Renal cortical epithelial cell (primary cell): ENCODE measurements around the gene DDX3Y. TPM values are rescaled to one million over a fixed set of nuclear protein-coding genes. Genes with fewer than 3 reads are reported as not detected.

Experiments
- DNase-seq: peaks from one replicate; pipeline ENCODE4 v3.0.0-alpha.2; 2011; ENCODE audit warnings: low read depth
- total RNA-seq: library from RNA; depleted of rRNA; stranded (reverse); fragments of >200 nt; gene quantifications from 2 replicates; pipeline ENCODE4 v1.2.3, GENCODE V29; 2014

The DDX3Y gene
- 39.4 TPM in 1 of 2 replicates, not detected in the other for total RNA-seq

DNA sequence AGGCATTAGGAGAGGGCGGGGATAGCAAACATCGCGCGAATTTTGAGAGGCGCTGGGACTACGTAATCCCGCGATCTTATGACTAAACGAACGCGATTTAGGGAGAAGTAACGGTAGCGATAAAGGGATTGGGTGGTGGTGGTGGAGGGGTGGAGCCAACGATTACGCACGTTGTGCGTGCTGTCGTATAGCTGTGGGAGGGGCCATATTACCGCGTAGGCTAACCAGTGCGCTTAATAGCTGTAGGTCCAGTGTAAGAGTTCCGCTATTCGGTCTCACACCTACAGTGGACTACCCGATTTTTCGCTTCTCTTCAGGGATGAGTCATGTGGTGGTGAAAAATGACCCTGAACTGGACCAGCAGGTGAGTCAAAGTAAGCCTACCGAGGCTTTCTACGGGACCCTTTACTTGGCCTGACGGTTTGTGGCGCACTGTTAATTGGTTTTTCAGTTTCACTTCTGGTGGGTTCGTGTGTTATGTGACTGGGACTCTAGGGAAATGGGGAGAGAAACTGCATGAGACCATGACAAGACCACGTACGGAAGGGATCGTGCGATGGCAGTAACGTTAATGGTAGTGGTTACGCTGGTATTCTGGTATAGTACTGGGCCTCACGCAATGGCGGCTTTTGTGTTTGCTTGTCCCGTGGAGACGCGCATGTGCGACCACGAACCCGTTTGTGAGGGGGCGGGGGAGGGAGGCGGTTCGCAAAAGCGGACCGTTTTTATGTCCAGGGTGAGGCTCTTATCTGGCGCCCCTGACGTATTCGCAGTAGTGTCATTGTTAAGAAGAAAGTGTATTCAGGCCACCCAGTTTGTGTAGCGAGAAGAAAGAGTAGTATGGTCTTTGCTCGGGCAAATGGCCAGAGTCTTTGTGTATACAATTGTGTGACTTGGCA lies at the start of gene DDX3Y:
TSS of gene DDX3Y (plus strand) at position 251 of the 899 bp plus-strand sequence. CDS start at position 320, 69 bp downstream.
- DNase-seq, result peak; percentile 94

DNA sequence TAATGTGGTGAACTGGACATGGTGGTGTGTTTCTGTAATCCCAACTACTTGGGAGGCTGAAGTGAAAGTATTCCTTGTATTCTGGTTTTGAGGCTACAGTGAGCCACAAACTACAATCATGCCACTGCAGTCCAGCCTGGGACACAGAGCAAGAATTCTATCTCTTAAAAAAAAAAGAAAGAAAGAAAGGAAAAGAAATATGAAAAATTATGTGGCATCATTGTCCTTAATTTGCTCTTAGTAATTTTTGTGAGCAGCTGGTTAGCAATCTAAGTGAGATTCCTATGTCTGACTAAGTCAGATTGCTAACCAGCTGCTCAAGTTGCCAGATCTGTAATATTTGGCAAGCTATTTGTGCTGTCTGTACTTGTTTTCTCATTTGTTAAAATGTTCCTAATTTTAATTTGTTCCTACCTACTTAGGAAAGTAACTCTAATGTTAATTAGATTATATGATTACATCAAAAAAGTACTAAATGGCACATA lies 48.8 kb upstream of the DDX3Y start:
- DNase-seq, result no peak

- no peak for DNase-seq
Measured at GRCh38 chrY:12867960-12868359, 36.7 kb upstream of the DDX3Y start.

DNA sequence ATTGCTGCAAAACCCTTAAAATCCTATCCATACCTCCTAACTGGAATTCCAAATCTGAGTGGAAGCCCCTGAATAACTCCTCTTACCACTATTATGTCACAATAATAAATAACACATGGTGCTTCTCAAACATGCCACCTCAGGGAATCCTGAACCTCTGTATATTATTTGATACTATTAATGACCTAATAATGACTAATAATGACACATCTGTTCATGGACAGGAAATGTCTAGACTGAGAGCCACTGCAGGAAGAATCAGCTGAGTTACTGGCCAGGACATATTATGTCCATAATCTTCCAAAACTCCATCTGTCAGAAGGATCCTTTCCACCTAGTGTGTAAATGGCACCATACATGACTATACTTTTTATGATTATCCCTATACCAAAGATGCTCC lies 7.7 kb upstream of the DDX3Y start:
- DNase-seq, result no peak

DNA sequence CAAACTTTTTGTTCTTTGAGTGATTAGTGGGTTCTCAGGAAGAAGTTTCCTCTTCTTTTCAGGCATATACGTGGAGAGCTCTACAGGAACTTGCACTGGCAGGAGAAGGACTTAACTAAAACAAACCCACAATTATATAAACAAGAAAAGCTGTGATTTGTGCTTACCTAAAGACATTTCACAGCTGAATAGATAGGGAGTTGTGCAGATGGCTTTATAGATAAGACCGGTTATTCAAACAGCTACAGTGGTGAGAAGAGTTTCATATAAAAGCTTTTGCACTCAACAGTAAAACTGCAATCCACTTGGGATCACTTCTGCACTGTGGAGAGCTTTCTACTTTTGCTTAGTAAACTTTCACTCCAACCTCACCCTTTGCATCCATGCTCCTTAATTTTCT lies 6.1 kb upstream of the DDX3Y start:
- DNase-seq, result no peak

DNA sequence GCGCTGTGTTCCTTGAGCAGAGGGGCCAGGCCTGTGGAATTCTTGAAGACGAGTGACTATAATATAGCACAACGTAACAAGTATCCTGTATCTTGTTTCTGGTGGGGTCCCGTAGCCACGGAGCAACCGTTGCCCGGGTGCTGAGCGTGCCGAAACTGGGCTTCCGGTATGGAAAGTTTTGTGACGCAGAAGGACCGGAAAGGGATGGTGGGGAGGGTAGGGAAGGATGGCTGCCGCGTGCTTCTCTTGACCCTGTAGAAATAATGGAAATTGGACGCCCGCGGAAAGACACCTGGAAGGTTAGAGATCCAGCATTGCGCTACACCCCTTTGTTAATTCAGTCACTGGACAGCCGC lies 827 bp downstream of the DDX3Y start:
- DNase-seq, result peak; percentile 47

DNA sequence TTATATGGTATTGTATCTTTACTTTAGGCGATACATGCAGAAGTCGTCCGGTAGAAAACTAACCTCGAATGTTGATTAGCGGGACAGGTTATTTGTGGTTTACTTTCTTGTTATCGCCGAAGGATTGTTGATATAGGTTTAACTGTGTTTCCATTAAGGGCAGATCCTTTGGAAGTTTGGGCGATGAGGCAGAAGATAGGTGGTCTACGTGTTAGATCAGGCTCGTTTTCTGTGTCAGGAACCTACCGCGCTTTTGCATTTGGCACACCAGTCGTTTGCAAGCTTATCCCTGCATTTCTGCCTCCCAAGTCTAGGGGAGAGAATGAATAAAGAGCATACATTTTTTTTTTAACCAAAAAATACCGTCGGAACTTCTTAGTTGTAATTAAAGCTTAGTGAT lies 1.2 kb downstream of the DDX3Y start:
- no peak for DNase-seq

- DNase-seq, result no peak
Measured at GRCh38 chrY:12913541-12913940, 8.9 kb downstream of the DDX3Y start.

DNA sequence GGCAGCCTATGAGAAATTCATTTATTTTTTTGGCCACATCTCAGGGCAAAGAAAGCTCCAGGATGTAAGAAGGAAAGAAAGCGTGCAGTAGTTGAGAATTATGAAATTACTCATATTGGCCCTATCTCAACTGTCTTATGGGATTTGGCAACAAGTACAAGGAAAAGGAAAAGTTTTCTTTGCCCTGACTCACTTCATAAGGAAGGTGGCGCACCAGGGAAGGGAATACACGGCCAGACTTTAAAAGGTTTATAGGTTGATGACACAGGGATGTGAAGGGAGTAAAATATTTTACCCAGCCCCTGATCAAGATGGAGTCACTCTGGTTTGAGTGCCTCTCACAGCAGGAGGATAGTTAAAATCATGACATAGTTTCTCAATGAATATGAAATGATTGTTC lies 23.4 kb downstream of the DDX3Y start:
- DNase-seq, result peak; percentile 15

- DNase-seq, result no peak
Measured at GRCh38 chrY:12941725-12942687, 37.3 kb downstream of the DDX3Y start.

Other genes with a start within 250 kb of the DDX3Y start
- 34.2 TPM in 1 of 2 replicates, not detected in the other for gene USP9Y, start 203.6 kb upstream of the DDX3Y start, total RNA-seq